ENCODE data around the gene TST.
A peak's percentile ranks its signal among the peaks of the same experiment; 100 is the strongest.

Gene TST

DNA sequence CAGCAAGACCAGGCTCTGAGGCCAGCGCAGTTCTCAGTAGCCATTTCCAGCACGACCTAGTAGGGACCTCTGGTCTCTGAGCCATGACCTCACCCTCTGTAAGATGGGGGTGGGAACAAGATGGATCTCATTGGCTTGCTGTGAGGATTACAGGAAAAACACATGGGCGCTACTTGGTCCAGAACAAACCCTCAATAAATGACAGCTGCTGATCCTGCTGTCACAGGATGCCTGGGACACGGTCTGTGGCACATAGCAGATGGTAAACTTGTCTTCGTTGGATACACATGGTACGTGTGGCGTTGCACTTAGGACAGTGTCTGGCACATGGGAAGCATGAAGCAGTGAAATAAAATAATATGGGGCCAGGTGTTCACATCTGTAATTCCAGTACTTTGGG lies 27.8 kb upstream of the TST start:
- DNase-seq (ENCODE audit: low read depth): no peak
- TF ChIP-seq, protein P1, sequence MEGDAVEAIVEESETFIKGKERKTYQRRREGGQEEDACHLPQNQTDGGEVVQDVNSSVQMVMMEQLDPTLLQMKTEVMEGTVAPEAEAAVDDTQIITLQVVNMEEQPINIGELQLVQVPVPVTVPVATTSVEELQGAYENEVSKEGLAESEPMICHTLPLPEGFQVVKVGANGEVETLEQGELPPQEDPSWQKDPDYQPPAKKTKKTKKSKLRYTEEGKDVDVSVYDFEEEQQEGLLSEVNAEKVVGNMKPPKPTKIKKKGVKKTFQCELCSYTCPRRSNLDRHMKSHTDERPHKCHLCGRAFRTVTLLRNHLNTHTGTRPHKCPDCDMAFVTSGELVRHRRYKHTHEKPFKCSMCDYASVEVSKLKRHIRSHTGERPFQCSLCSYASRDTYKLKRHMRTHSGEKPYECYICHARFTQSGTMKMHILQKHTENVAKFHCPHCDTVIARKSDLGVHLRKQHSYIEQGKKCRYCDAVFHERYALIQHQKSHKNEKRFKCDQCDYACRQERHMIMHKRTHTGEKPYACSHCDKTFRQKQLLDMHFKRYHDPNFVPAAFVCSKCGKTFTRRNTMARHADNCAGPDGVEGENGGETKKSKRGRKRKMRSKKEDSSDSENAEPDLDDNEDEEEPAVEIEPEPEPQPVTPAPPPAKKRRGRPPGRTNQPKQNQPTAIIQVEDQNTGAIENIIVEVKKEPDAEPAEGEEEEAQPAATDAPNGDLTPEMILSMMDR (conservative IDR thresholded peaks at IDR 0.05; ENCODE audit: low read length): no peak
- H3K4me3 ChIP-seq (ENCODE audit: low read length): no peak overlapping the region

DNA sequence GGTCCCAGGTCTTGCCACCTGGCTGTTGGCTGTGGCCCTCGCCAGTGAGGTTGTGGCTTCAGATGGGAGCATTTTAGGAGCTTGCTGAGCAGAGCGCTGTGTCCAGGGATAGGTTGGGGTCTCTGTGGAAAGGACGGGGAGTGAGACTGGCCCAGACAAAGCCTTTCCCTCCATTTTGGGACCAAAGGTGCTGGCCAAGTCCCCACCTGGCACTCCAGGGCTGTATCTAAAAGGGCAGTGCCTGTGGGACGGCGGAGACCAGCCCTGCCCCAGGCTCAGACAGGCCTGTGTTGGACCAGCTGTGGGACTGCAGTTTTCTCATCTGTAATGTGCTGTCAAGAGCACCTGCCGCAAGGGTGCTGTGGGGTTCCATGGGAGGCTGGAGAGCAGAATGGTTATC lies 27.3 kb upstream of the TST start:
- H3K4me3 ChIP-seq (ENCODE audit: low read length): no peak overlapping the region
- DNase-seq (ENCODE audit: low read depth): no peak
- TF ChIP-seq, protein P1 (conservative IDR thresholded peaks at IDR 0.05; ENCODE audit: low read length): no peak

DNA sequence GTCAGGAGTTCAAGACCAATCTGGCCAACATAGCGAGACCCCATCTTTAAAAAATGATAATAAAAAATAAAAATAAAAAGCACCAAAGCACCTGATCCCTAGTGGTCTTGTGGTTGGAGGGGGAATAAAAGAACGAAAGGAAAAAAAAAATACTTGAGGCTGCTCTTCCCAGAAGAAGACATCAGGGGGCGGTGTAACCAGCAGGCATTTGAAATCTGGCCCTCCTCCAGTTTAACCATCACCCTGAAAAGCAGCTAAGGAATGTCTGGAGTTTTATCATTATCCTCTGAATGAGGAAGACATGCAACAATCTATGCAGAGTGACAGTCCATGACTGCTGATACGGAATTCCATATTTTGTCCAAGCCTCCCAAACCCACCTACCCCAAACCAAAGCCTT lies 26.7 kb upstream of the TST start:
- DNase-seq (ENCODE audit: low read depth): peak; percentile 66
- H3K4me3 ChIP-seq (ENCODE audit: low read length): no peak overlapping the region
- TF ChIP-seq, protein P1 (conservative IDR thresholded peaks at IDR 0.05; ENCODE audit: low read length): peak; percentile 69

DNA sequence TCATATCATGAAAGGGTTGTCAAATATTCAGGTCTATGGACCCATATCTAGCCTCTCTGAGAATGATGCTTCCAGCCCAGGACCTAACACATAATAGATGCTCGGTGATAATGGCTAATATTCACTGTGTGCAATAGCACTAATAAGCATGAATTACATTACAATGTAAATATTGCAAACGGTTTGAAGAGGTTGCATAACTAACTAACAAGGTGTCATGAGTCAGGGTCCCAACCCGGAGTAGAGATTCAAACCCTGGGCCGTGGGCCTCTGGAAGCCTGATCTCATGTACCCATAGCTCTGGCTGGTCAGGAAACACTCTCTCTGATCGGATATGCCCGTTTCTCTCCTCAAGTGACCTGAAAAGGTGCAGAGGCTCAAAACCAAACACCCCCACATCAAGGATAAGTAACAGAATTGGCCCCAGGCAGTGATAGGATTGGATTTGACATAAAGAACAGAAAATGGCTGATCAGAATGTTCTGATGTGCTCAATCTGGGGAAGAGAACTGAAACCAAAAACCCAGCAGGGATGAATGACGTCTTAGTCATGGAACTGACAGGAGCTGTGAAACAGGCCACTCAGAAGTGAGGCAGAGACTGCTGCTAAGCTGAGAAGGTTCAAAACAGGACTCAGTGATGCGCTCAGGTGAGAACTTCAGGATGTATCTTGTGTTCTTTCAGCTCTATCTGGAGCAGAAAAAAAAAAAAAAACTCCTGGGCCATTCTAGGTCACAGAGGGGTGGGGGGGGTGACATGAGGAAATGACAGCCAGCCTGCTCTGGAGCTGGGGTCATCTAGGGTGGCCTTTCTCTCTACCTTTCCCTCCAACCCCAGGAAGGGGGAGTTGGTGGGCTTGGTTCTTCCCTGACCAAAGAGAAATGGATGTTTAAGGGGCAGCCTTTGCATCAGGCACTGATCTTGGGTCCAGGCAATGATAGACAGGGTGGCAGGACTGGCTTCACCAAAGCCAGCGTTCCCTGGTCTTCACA lies 25.7 kb upstream of the TST start:
- TF ChIP-seq, protein P1 (conservative IDR thresholded peaks at IDR 0.05; ENCODE audit: low read length): no peak
- H3K4me3 ChIP-seq (ENCODE audit: low read length): no peak overlapping the region
- no peak for DNase-seq (ENCODE audit: low read depth)

DNA sequence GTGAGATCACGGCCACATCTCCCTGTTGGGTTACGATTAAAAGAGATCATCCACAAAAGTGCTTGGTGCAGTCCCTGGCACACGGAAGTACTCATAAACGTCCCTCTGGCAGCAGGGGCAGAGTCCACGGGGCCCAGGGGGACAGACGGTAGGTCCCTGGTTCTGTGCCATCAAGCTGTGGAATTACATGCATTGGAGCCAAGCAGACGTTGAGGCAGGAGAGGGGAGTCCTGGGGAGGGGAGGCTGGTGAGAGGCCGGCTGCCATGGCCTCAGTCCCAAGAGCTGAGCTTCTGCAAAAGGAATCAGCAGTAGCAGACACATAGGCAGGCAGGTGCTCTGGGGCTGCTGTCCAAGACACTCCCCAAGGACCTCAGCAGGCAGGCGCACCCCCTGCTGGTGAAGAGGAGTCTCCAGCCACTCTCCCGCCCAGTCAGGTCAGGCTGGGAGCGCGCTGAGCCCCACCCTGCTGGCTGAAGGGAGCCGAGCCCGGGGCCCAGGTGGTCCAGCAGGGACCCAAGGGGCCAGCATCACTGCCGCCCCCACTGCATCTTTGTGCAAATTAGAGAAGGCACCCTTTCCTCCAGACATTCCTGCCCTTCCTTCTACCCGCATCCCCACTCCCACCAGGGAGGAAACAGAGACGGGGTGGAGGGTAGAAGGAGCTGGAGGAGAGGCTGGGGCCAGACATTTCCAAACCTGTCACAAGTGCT lies 24.7 kb upstream of the TST start:
- peak; percentile 25 for DNase-seq (ENCODE audit: low read depth)
- H3K4me3 ChIP-seq (ENCODE audit: low read length): no peak overlapping the region
- TF ChIP-seq, protein P1 (conservative IDR thresholded peaks at IDR 0.05; ENCODE audit: low read length): peak; percentile 51

DNA sequence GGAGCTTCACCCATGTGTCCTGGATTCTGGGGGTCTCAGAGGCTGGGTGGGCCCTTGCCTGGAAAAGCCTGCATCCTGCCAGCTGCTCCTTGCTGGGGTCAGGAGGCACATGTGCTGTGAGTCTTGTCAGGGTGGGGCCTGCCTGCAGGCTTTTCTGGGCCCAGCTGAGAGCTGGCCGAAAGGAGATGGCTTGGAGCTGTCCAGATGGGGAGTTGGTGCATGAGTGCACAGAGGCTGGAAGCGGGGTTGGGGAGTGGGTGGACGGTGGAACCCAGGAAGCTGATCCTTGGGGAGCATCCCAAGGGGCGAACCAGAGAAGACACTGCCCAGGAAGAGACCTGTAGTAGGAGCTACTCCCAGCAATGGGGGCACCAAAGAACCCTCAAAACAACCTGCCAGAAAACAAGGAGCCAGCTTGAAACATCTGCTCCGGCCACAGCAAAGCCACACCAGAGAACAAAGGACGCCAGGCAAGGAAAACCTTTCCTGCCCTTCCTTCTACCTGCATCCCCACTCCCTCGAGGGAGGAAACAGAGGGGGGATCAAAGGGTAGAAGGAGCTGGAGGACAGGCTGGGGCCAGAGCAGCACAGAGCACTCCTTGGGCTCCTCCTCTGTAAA lies 24.1 kb upstream of the TST start:
- no peak overlapping the region for H3K4me3 ChIP-seq (ENCODE audit: low read length)
- TF ChIP-seq, protein P1 (conservative IDR thresholded peaks at IDR 0.05; ENCODE audit: low read length): no peak
- DNase-seq (ENCODE audit: low read depth): no peak
